SJCRH30 (cell line): Measurements from ENCODE around the gene KRTAP10-7. TPM values are rescaled to one million over a fixed set of nuclear protein-coding genes. Genes with fewer than 3 reads are reported as not detected.
"Not testable (repeated sequence)": the region's sequence is repeated elsewhere in the genome, so short reads cannot be mapped to it uniquely, and the experiment has no call there.

Experiments used
- DNase-seq, 2 experiments: peaks; one replicate each; pipeline ENCODE4 v3.0.0-alpha.2; 2015 to 2020
- H3K27ac ChIP-seq: fragments of 250-450 bp; sonication (Bioruptor Pico); 2 replicates; pipeline ENCODE4 v1.5.1; 2020; ENCODE audit warnings: mild to moderate bottlenecking, moderate library complexity
- H3K27me3 ChIP-seq: fragments of 250-450 bp; sonication (Bioruptor Pico); 2 replicates; pipeline ENCODE4 v1.5.1; 2020; ENCODE audit warnings: mild to moderate bottlenecking, moderate library complexity
- H3K36me3 ChIP-seq: fragments of 250-450 bp; sonication (Bioruptor Pico); 2 replicates; pipeline ENCODE4 v1.5.1; 2020; ENCODE audit warnings: mild to moderate bottlenecking, moderate library complexity
- H3K4me1 ChIP-seq: fragments of 250-450 bp; sonication (Bioruptor Pico); 2 replicates; pipeline ENCODE4 v1.5.1; 2020; ENCODE audit warnings: mild to moderate bottlenecking, moderate library complexity
- H3K4me3 ChIP-seq: fragments of 250-450 bp; sonication (Bioruptor Pico); 2 replicates; pipeline ENCODE4 v1.5.1; 2020; ENCODE audit warnings: mild to moderate bottlenecking, moderate library complexity
- H3K9me3 ChIP-seq: fragments of 250-450 bp; sonication (Bioruptor Pico); replicated peaks from 2 replicates; pipeline ENCODE4 v1.5.1; 2020; ENCODE audit warnings: mild to moderate bottlenecking, moderate library complexity
- total RNA-seq: library from RNA; depleted of rRNA; stranded (reverse); fragments of >200 nt; shearing (Covaris generic); gene quantifications from 2 replicates; pipeline ENCODE4 v1.2.3, GENCODE V29; 2014

Gene KRTAP10-7
- total RNA-seq, 1 experiment from 2014 or later = not detected

GRCh38 chr21:44609193-44609592 lies 8.8 kb downstream of the KRTAP10-7 start:
- H3K36me3 ChIP-seq = no peaks in the 10 kb centered on the region
- H3K27ac ChIP-seq = no peak overlapping the region
- no peaks in the 10 kb centered on the region for H3K4me1 ChIP-seq
- no peak overlapping the region for H3K4me3 ChIP-seq
- DNase-seq = no peak
- H3K27me3 ChIP-seq = no peaks in the 10 kb centered on the region
- H3K9me3 ChIP-seq = no peaks in the 10 kb centered on the region; the same call in 1 of the 2 replicates

DNA sequence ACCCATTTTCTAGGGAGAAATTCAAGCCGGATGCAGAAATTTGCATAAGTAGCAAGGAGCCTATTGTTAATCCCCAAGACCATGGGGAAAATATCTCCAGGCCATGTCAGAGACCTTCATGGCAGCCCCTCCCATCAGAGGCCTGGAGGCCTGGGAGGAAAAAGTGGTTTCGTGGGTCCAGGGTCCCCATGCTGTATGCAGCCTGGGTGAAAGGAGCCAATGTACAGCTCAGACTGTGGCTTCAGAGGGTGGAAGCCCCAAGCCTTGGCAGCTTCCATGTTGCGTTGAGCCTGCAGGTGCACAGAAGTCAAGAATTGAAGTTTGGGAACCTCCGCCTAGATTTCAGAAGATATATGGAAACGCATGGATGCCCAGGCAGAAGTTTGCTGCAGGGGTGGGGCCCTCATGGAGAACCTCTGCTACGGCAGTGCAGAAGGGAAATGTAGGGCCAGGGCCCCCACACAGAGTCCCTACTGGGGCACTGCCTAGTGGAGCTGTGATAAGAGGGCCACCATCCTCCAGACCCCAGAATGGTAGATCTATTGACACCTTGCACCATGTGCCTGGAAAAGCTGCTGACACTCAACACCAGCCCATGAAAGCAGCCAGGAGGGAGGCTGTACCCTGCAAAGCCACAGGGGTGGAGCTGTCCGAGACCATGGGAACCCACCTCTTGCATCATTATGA lies 9.9 kb downstream of the KRTAP10-7 start:
- H3K27ac ChIP-seq, H3K27me3 ChIP-seq, H3K4me3 ChIP-seq, H3K36me3 ChIP-seq, DNase-seq, H3K4me1 ChIP-seq, H3K9me3 ChIP-seq: not testable (repeated sequence)

DNA sequence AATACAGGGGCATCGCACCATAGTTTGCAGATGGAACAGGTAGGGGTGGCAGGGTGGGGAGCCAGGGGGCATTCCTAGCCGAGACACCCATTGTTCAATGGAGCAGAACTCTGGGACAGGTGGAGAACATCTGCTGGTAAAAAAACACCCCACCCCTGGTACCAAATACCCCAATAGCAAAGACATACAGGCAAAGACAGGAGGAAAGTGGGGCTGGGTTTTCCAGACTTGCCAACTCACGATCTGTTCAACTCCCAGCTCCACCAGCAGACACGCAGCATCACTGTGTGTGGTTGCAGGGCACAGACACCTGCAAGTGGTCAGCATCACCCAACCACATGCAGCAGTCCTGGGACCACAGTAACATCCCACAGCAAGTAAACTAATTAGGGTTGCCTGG lies 11.2 kb downstream of the KRTAP10-7 start:
- no peaks in the 10 kb centered on the region for H3K36me3 ChIP-seq
- no peaks in the 10 kb centered on the region for H3K27me3 ChIP-seq
- H3K4me3 ChIP-seq = no peak overlapping the region
- no peak overlapping the region for H3K27ac ChIP-seq
- DNase-seq = no peak
- H3K4me1 ChIP-seq = no peaks in the 10 kb centered on the region
- no peaks in the 10 kb centered on the region; the same call in 1 of the 2 replicates for H3K9me3 ChIP-seq

GRCh38 chr21:44612029-44612486 lies 11.7 kb downstream of the KRTAP10-7 start, which contains the start of gene KRTAP10-8:
Gene KRTAP10-8 (plus strand): TSS chr21:44612079. CDS start chr21:44612101, 22 bp downstream.
- Histone ChIP-seq H3K9me3 (no peaks in the 10 kb centered on the region; the same call in 1 of the 2 replicates), H3K27me3 (no peaks in the 10 kb centered on the region), H3K27ac (no peak within 1 kb of the TSS), H3K36me3 (no peaks in the 10 kb centered on the region), H3K4me3 (no peak within 1 kb of the TSS), H3K4me1 (no peaks in the 10 kb centered on the region)
- DNase-seq = no peak

DNA sequence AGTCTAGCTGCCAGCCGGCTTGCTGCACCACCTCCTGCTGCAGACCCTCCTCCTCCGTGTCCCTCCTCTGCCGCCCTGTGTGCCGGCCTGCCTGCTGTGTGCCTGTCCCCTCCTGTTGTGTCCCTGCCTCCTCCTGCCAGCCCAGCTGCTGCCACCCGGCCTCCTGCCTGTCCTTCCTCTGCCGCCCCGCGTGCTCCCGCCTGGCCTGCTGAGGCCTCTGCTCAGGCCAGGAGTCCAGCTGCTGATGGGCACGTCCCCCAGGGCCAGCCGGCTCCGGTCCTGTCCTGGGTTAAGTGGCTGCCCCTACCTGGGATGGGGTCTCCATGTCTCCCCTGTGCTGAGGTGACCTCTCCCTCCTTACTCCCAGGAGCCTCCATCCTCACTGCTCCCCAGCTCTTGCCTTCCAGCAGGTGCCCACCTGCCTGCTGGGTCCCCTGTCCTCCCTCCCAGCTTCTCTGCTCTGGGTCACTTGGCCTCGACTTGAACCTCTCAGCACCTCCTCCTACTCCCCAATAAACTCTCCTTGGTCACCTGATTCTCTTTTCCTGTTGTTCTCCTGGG lies 12.4 kb downstream of the KRTAP10-7 start:
- no peaks in the 10 kb centered on the region for H3K36me3 ChIP-seq
- no peak overlapping the region for H3K4me3 ChIP-seq

GRCh38 chr21:44613386-44614155 lies 13.2 kb downstream of the KRTAP10-7 start:
- Histone ChIP-seq H3K27me3 (no peaks in the 10 kb centered on the region), H3K4me3 (no peak overlapping the region), H3K9me3 (no peaks in the 10 kb centered on the region; the same call in 1 of the 2 replicates), H3K4me1 (no peaks in the 10 kb centered on the region), H3K36me3 (no peaks in the 10 kb centered on the region), H3K27ac (no peak overlapping the region)
- DNase-seq = no peak

More for the DNA sequence above, 12.4 kb downstream of the KRTAP10-7 start:
- H3K9me3 ChIP-seq = no peaks in the 10 kb centered on the region; the same call in 1 of the 2 replicates
- H3K27ac ChIP-seq = no peak overlapping the region
- H3K27me3 ChIP-seq = no peaks in the 10 kb centered on the region
- no peak for DNase-seq
- no peaks in the 10 kb centered on the region for H3K4me1 ChIP-seq

DNA sequence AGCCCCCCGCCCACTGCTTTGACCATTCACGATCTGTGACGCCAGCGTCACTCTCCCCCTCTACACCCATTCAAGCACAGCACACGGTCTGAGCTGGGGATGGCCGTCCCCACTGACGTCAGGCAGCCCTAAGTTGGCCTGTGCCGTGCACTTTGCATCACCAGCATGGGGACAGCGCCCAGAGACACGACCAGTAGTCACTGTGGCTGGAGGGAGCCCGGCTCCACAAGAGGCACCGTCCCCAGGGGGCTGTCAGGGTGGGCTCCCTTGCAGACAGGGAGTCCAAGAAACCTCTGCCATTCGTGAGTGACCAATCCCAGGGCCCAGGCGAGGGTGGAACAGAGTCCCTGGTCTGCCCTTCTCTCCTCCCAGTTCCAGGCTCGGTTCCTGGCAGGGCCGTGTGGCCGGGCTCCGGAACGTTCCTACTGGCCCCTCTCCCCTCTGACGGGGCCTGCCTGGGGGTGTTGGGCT lies 13.8 kb downstream of the KRTAP10-7 start:
- no peak overlapping the region for H3K27ac ChIP-seq
- H3K4me3 ChIP-seq = no peak overlapping the region
- H3K4me1 ChIP-seq = no peaks in the 10 kb centered on the region
- no peaks in the 10 kb centered on the region for H3K27me3 ChIP-seq
- no peaks in the 10 kb centered on the region for H3K36me3 ChIP-seq
- H3K9me3 ChIP-seq = no peaks in the 10 kb centered on the region; the same call in 1 of the 2 replicates
- no peak for DNase-seq

- no peak for DNase-seq
- no peaks in the 10 kb centered on the region for H3K27me3 ChIP-seq
- no peaks in the 10 kb centered on the region for H3K4me1 ChIP-seq
- peaks cover 6% of the 10 kb centered on the region; the same call in 1 of the 2 replicates for H3K9me3 ChIP-seq
- H3K4me3 ChIP-seq = no peak overlapping the region
- no peak overlapping the region for H3K27ac ChIP-seq
- H3K36me3 ChIP-seq = no peaks in the 10 kb centered on the region
Observed at GRCh38 chr21:44614961-44615391, 14.6 kb downstream of the KRTAP10-7 start.

- no peak overlapping the region for H3K27ac ChIP-seq
Observed at GRCh38 chr21:44615466-44615865, 15.1 kb downstream of the KRTAP10-7 start.

DNA sequence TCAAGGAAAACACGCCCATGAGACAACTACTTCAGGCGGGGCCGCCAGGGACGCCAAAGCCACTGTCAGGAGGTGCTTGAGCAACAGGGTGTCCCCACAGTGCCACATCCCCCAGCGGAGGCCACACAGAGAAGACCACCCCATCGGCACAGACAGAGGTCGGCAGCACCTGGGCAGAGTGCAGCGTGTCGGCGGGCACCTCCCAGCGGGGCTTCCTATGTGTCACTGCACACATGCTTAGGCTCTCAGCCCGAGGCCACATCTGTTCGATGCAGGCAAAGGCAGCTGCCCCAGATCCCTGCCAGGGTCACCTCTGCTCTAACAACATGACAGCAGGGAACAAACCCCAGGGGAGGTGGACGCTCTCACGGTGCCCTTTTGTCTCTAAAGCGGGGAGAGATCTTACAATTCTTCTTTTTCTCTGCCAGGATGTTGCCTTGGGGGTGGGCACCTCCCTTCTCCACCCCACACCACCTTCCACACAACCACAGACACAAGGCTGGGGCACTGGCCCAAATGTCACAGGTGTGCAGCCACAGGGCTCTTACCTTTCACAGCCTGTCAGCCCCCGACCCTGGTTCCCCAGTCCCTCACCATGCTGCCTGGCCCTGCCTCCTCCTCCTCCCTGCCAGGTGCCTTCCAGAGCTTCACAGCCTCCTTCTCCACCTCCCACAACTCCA lies 15.7 kb downstream of the KRTAP10-7 start:
- Histone ChIP-seq H3K4me1 (no peaks in the 10 kb centered on the region), H3K36me3 (no peaks in the 10 kb centered on the region), H3K4me3 (no peak overlapping the region), H3K9me3 (peaks cover 9% of the 10 kb centered on the region; the same call in 1 of the 2 replicates), H3K27me3 (no peaks in the 10 kb centered on the region), H3K27ac (no peak overlapping the region)
- DNase-seq = no peak

More at GRCh38 chr21:44615466-44615865, 15.1 kb downstream of the KRTAP10-7 start:
- no peaks in the 10 kb centered on the region for H3K36me3 ChIP-seq
- peaks cover 9% of the 10 kb centered on the region; the same call in 1 of the 2 replicates for H3K9me3 ChIP-seq
- no peak overlapping the region for H3K4me3 ChIP-seq
- H3K27me3 ChIP-seq = no peaks in the 10 kb centered on the region
- no peaks in the 10 kb centered on the region for H3K4me1 ChIP-seq
- DNase-seq = no peak

GRCh38 chr21:44616591-44616926 lies 16.2 kb downstream of the KRTAP10-7 start:
- Histone ChIP-seq H3K27me3 (no peaks in the 10 kb centered on the region), H3K27ac (no peak overlapping the region), H3K9me3 (peaks cover 9% of the 10 kb centered on the region; the same call in 1 of the 2 replicates), H3K36me3 (no peaks in the 10 kb centered on the region), H3K4me3 (no peak overlapping the region), H3K4me1 (no peaks in the 10 kb centered on the region)
- no peak for DNase-seq

GRCh38 chr21:44617071-44617501 lies 16.7 kb downstream of the KRTAP10-7 start:
- Histone ChIP-seq H3K27ac (no peak overlapping the region), H3K9me3 (peaks cover 9% of the 10 kb centered on the region; the same call in 1 of the 2 replicates), H3K27me3 (no peaks in the 10 kb centered on the region), H3K4me3 (no peak overlapping the region), H3K36me3 (no peaks in the 10 kb centered on the region), H3K4me1 (no peaks in the 10 kb centered on the region)
- no peak for DNase-seq

GRCh38 chr21:44618504-44618903 lies 18.1 kb downstream of the KRTAP10-7 start:
- DNase-seq = no peak

GRCh38 chr21:44618909-44619308 lies 18.5 kb downstream of the KRTAP10-7 start:
- Histone ChIP-seq H3K27ac (no peak overlapping the region), H3K4me1 (no peaks in the 10 kb centered on the region), H3K36me3 (no peaks in the 10 kb centered on the region), H3K27me3 (no peaks in the 10 kb centered on the region), H3K4me3 (no peak overlapping the region), H3K9me3 (peaks cover 9% of the 10 kb centered on the region; the same call in 1 of the 2 replicates)
- DNase-seq = no peak

More at GRCh38 chr21:44618504-44618903, 18.1 kb downstream of the KRTAP10-7 start:
- H3K4me1 ChIP-seq = no peaks in the 10 kb centered on the region
- H3K27ac ChIP-seq = no peak overlapping the region
- no peak overlapping the region for H3K4me3 ChIP-seq
- no peaks in the 10 kb centered on the region for H3K27me3 ChIP-seq
- H3K36me3 ChIP-seq = no peaks in the 10 kb centered on the region
- peaks cover 9% of the 10 kb centered on the region; the same call in 1 of the 2 replicates for H3K9me3 ChIP-seq
